ENCODE results near the gene FAM170B.

- no peak for TF ChIP-seq POLR2A (IDR thresholded peaks at IDR 0.05)
- TF ChIP-seq, protein P1, sequence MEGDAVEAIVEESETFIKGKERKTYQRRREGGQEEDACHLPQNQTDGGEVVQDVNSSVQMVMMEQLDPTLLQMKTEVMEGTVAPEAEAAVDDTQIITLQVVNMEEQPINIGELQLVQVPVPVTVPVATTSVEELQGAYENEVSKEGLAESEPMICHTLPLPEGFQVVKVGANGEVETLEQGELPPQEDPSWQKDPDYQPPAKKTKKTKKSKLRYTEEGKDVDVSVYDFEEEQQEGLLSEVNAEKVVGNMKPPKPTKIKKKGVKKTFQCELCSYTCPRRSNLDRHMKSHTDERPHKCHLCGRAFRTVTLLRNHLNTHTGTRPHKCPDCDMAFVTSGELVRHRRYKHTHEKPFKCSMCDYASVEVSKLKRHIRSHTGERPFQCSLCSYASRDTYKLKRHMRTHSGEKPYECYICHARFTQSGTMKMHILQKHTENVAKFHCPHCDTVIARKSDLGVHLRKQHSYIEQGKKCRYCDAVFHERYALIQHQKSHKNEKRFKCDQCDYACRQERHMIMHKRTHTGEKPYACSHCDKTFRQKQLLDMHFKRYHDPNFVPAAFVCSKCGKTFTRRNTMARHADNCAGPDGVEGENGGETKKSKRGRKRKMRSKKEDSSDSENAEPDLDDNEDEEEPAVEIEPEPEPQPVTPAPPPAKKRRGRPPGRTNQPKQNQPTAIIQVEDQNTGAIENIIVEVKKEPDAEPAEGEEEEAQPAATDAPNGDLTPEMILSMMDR (IDR thresholded peaks at IDR 0.05) = peak; percentile 14 to 40 (median 28)
These were observed 27.7 kb upstream of the FAM170B start for GRCh38 chr10:49161411-49161997.

Measured in uterus (tissue), 2 donors.